IMR-90 (cell line): ENCODE measurements around the gene RABGAP1. TPM values are rescaled to one million over a fixed set of nuclear protein-coding genes. Genes with fewer than 3 reads are reported as not detected.

Experiments used
- ATAC-seq: fragments of 200-7000 bp; cut with Tn5 transposase; 2 replicates; pipeline ENCODE4 v1.9.1; 2020; ENCODE audit warnings: low read depth, mild to moderate bottlenecking, moderate library complexity
- BruUV-seq: library from RNA; stranded (reverse); fragments of 400-500 nt; replicated peaks from 2 replicates; lab custom pipeline; 2021; lab: Mats Ljungman, UMichigan
- CTCF ChIA-PET: fragments of 300-600 bp; formaldehyde crosslinking; extraction: SDS; loops from one replicate; lab custom pipeline; 2021; ENCODE audit warnings: antibody characterized with exemption; lab: Yijun Ruan, JAX
- POLR2A ChIA-PET: fragments of 300-600 bp; sonication (Branson Sonifier 250); formaldehyde crosslinking; loops from one replicate; lab custom pipeline; 2022; ENCODE audit warnings: antibody characterized with exemption; ENCODE audit not compliant: unreplicated experiment; lab: Charles Lee
- DNase-seq: peaks from one replicate; pipeline ENCODE4 v3.0.0; 2013
- H2AFZ ChIP-seq: replicated peaks from 2 replicates; pipeline ENCODE3; 2013; ENCODE audit warnings: low read length, mild to moderate bottlenecking; ENCODE audit not compliant: poor library complexity
- H2AK5ac ChIP-seq: 2 replicates; pipeline ENCODE4 v1.6.1; 2013; ENCODE audit warnings: low read depth, low read length, inconsistent platforms
- H2AK9ac ChIP-seq: replicated peaks from 2 replicates; pipeline ENCODE3; 2013; ENCODE audit warnings: mild to moderate bottlenecking, low read depth, low read length, moderate library complexity; ENCODE audit not compliant: poor library complexity
- H2BK120ac ChIP-seq: 2 replicates; pipeline ENCODE4 v1.6.1; 2013; ENCODE audit warnings: low read depth, low read length, inconsistent platforms
- H2BK15ac ChIP-seq: 3 replicates; pipeline ENCODE4 v1.6.1; 2013; ENCODE audit warnings: low read depth, low read length, inconsistent platforms
- H2BK20ac ChIP-seq: 2 replicates; pipeline ENCODE4 v1.6.1; 2013; ENCODE audit warnings: low read depth, mild to moderate bottlenecking, inconsistent platforms, low read length, moderate library complexity
- H2BK5ac ChIP-seq: 2 replicates; pipeline ENCODE4 v1.6.1; 2013; ENCODE audit warnings: mild to moderate bottlenecking, low read depth, low read length, inconsistent platforms; ENCODE audit not compliant: poor library complexity, severe bottlenecking
- H3K14ac ChIP-seq: replicated peaks from 2 replicates; pipeline ENCODE4 v1.6.1; 2013; ENCODE audit warnings: low read depth, low read length, inconsistent platforms
- H3K18ac ChIP-seq: 2 replicates; pipeline ENCODE4 v1.6.1; 2013; ENCODE audit warnings: low read depth, low read length, control low read depth
- H3K23ac ChIP-seq: 2 replicates; pipeline ENCODE4 v1.6.1; 2013; ENCODE audit warnings: low read depth, low read length, inconsistent platforms
- H3K27ac ChIP-seq: 2 replicates; pipeline ENCODE4 v1.5.1; 2013; ENCODE audit warnings: mild to moderate bottlenecking, control low read depth, low read length; ENCODE audit not compliant: insufficient read depth
- H3K27me3 ChIP-seq: 2 replicates; pipeline ENCODE4 v1.6.1; 2013; ENCODE audit warnings: low read length; ENCODE audit not compliant: control insufficient read depth, insufficient read depth
- H3K36me3 ChIP-seq: 2 replicates; pipeline ENCODE4 v1.6.1; 2013; ENCODE audit warnings: low read length, mixed read lengths; ENCODE audit not compliant: control insufficient read depth, insufficient read depth
- H3K4ac ChIP-seq: 2 replicates; pipeline ENCODE4 v1.6.1; 2013; ENCODE audit warnings: low read depth, low read length, inconsistent platforms
- H3K4me1 ChIP-seq: 2 replicates; pipeline ENCODE4 v1.6.1; 2013; ENCODE audit warnings: low read length, mixed read lengths; ENCODE audit not compliant: control insufficient read depth, insufficient read depth
- H3K4me2 ChIP-seq: 2 replicates; pipeline ENCODE4 v1.6.1; 2013; ENCODE audit warnings: low read depth, mild to moderate bottlenecking, control low read depth, low read length, moderate library complexity
- H3K4me3 ChIP-seq: 2 replicates; pipeline ENCODE4 v1.5.1; 2013; ENCODE audit warnings: low read depth, mild to moderate bottlenecking, control low read depth, low read length, moderate library complexity; ENCODE audit not compliant: insufficient read depth
- H3K56ac ChIP-seq: 2 replicates; pipeline ENCODE4 v1.6.1; 2013; ENCODE audit warnings: low read length, inconsistent platforms; ENCODE audit not compliant: insufficient read depth; ENCODE audit errors: extremely low read depth
- H3K79me1 ChIP-seq, 2 experiments: 2 replicates each; pipeline ENCODE4 v1.6.1; 2013; ENCODE audit warnings: low read length in 2 of 2, inconsistent platforms in 1 of 2, low read depth in 1 of 2
- H3K9ac ChIP-seq: 2 replicates; pipeline ENCODE4 v1.6.1; 2013; ENCODE audit warnings: low read depth, low read length, control low read depth
- H3K9me1 ChIP-seq: 2 replicates; pipeline ENCODE4 v1.6.1; 2013; ENCODE audit warnings: low read length, inconsistent platforms; ENCODE audit not compliant: insufficient read depth
- H3K9me3 ChIP-seq: 2 replicates; pipeline ENCODE4 v1.6.1; 2013; ENCODE audit warnings: low read length; ENCODE audit not compliant: control insufficient read depth, insufficient read depth
- H4K20me1 ChIP-seq: 2 replicates; pipeline ENCODE4 v1.6.1; 2013; ENCODE audit warnings: low read length, inconsistent platforms; ENCODE audit not compliant: insufficient read depth
- H4K5ac ChIP-seq: 2 replicates; pipeline ENCODE4 v1.6.1; 2013; ENCODE audit warnings: mild to moderate bottlenecking, low read depth, low read length, control low read depth
- H4K8ac ChIP-seq, 2 experiments: 2 replicates each; pipeline ENCODE4 v1.6.1; 2013; ENCODE audit warnings: low read depth in 2 of 2, low read length in 2 of 2, control low read depth in 1 of 2, inconsistent platforms in 1 of 2
- H4K91ac ChIP-seq: 2 replicates; pipeline ENCODE4 v1.6.1; 2013; ENCODE audit warnings: low read depth, low read length, inconsistent platforms; ENCODE audit not compliant: insufficient read depth
- BHLHE40 ChIP-seq: fragments of 150-350 bp; IDR thresholded peaks from 2 replicates; pipeline ENCODE4 v1.6.1; 2016; ENCODE audit warnings: mild to moderate bottlenecking, low read depth, low read length
- CEBPB ChIP-seq: IDR thresholded peaks from 2 replicates; pipeline ENCODE4 v1.6.1; 2012; ENCODE audit warnings: low read depth, low read length, improper control_type of control experiment
- CHD1 ChIP-seq: IDR thresholded peaks from 2 replicates; pipeline ENCODE4 v1.6.1; 2012; ENCODE audit warnings: low read depth, low read length, improper control_type of control experiment
- ELK1 ChIP-seq: fragments of 150-350 bp; IDR thresholded peaks from 2 replicates; pipeline ENCODE4 v1.6.1; 2016; ENCODE audit warnings: low read depth, mild to moderate bottlenecking, low read length, moderate library complexity, borderline replicate concordance
- FOS ChIP-seq: fragments of 150-350 bp; IDR thresholded peaks from 2 replicates; pipeline ENCODE4 v1.6.1; 2016; ENCODE audit warnings: low read depth, low read length
- MAFK ChIP-seq: IDR thresholded peaks from 2 replicates; pipeline ENCODE4 v1.6.1; 2012; ENCODE audit warnings: low read depth, low read length, improper control_type of control experiment
- MAZ ChIP-seq: IDR thresholded peaks from 2 replicates; pipeline ENCODE4 v1.6.1; 2012; ENCODE audit warnings: low read depth, mild to moderate bottlenecking, low read length, improper control_type of control experiment, moderate library complexity, borderline replicate concordance
- MXI1 ChIP-seq: IDR thresholded peaks from 2 replicates; pipeline ENCODE4 v1.6.1; 2012; ENCODE audit warnings: low read depth, mild to moderate bottlenecking, low read length, moderate library complexity, borderline replicate concordance
- POLR2A ChIP-seq: IDR thresholded peaks from 2 replicates; pipeline ENCODE4 v1.6.1; 2012; ENCODE audit warnings: mild to moderate bottlenecking, low read depth, low read length
- RFX5 ChIP-seq: IDR thresholded peaks from 2 replicates; pipeline ENCODE4 v1.8.0; 2012; ENCODE audit warnings: low read depth, mild to moderate bottlenecking, low read length, moderate library complexity
- SMC3 ChIP-seq: fragments of 150-350 bp; IDR thresholded peaks from 2 replicates; pipeline ENCODE4 v1.6.1; 2016; ENCODE audit warnings: low read depth, mild to moderate bottlenecking, antibody characterized with exemption, low read length, moderate library complexity
- USF2 ChIP-seq: fragments of 150-350 bp; IDR thresholded peaks from 2 replicates; pipeline ENCODE4 v1.6.1; 2017; ENCODE audit warnings: mild to moderate bottlenecking, antibody characterized with exemption, low read length, low read depth
- WGBS, 2 experiments: methylation state at CpG; one replicate each; pipeline versions ENCODE4 v1.1.5 to v1.1.7; 2013; ENCODE audit warnings: missing lambda C conversion rate in 2 of 2; ENCODE audit not compliant: insufficient read length in 1 of 2; ENCODE audit errors: extremely low coverage in 2 of 2; 5-methylcytosine and 5-hydroxymethylcytosine counted together
- dilution Hi-C: fragments of 300-500 bp; cut with HindIII; formaldehyde crosslinking; loops from one replicate; pipeline ENCODE4 v1.14.3; 2018; ENCODE audit warnings: low sequenced_read_pairs; ENCODE audit not compliant: unreplicated experiment
- in situ Hi-C: fragments of 300-500 bp; cut with MboI; formaldehyde crosslinking; loops from 3 replicates; pipeline ENCODE4 v1.14.3; 2019; ENCODE audit warnings: low sequenced_read_pairs, inconsistent platforms, mixed read lengths
- intact Hi-C: fragments of 100-400 bp; cut with micrococcal nuclease; formaldehyde crosslinking; loops from 2 replicates; pipeline ENCODE4 v1.10.0; 2022
- polyA plus RNA-seq, 3 experiments: library from polyadenylated mRNA; depleted of rRNA; stranded (reverse); fragments of >200 nt; gene quantifications; 2 replicates each; pipeline ENCODE4 v1.2.3, GENCODE V29; 2012; ENCODE audit warnings: low replicate concordance in 1 of 3
- total RNA-seq: library from RNA; depleted of rRNA; stranded (reverse); fragments of >200 nt; gene quantifications from 2 replicates; pipeline ENCODE4 v1.2.3, GENCODE V29; 2012

RABGAP1 gene
- total and polyA plus RNA-seq, 2 of the 4 experiments (the other 2 are of a cell fraction): 20.0 to 53.9 TPM

GRCh38 chr9:122936464-122936863 is 4.4 kb upstream of the RABGAP1 start:
- no CpG with 5 or more reads among the region's 5 CpGs for WGBS, 2 experiments
- no peak overlapping the region for H2BK5ac ChIP-seq
- H2AK9ac ChIP-seq: no peak overlapping the region
- H2BK20ac ChIP-seq: no peak overlapping the region
- H3K27ac ChIP-seq: no peak overlapping the region
- no peak overlapping the region for H2AFZ ChIP-seq
- H3K9ac ChIP-seq: no peak overlapping the region
- no peak overlapping the region for H3K23ac ChIP-seq
- ATAC-seq: no peak
- H3K4ac ChIP-seq: no peak overlapping the region
- H2AK5ac ChIP-seq: no peak overlapping the region
- no peaks in the 10 kb centered on the region for H3K9me1 ChIP-seq
- intact Hi-C loops (no loop called here), dilution Hi-C loops (no loop called here), in situ Hi-C loops (no loop called here)
- no peaks in the 10 kb centered on the region for H3K9me3 ChIP-seq
- H2BK120ac ChIP-seq: no peak overlapping the region
- TF ChIP-seq FOS (no peak), MAFK (no peak), USF2 (no peak), POLR2A (no peak), SMC3 (no peak), MXI1 (no peak), CEBPB (no peak), RFX5 (no peak), ELK1 (no peak), BHLHE40 (no peak), MAZ (no peak), CHD1 (no peak)
- H4K91ac ChIP-seq: no peak overlapping the region
- H3K18ac ChIP-seq: no peak overlapping the region
- H3K27me3 ChIP-seq: no peaks in the 10 kb centered on the region
- no peak overlapping the region for H3K4me2 ChIP-seq
- peaks cover 12% of the 10 kb centered on the region for H3K36me3 ChIP-seq
- DNase-seq: no peak
- peaks cover 2% of the 10 kb centered on the region; the same call in 1 of the 2 replicates for H3K4me1 ChIP-seq
- no peak overlapping the region for H3K56ac ChIP-seq
- ChIA-PET POLR2A (no interaction called here), CTCF (no interaction called here)
- no peak overlapping the region for H4K5ac ChIP-seq
- peaks cover 8 to 35% of the 10 kb centered on the region in 2 experiments for H3K79me1 ChIP-seq
- no peak overlapping the region for H3K14ac ChIP-seq
- no peak overlapping the region for H3K4me3 ChIP-seq
- H4K8ac ChIP-seq: no peak overlapping the region
- BruUV-seq: no TSS peak
- no peak overlapping the region for H2BK15ac ChIP-seq
- H4K20me1 ChIP-seq: peaks cover 6% of the 10 kb centered on the region; the same call in 1 of the 2 replicates
